PC-9 (cell line): Measurements from ENCODE around the gene WASL. TPM values are rescaled to one million over a fixed set of nuclear protein-coding genes. Genes with fewer than 3 reads are reported as not detected.

Source experiments
- BruUV-seq: library from RNA; stranded (reverse); fragments of 400-500 nt; replicated peaks from 2 replicates; lab custom pipeline; 2021; lab: Mats Ljungman, UMichigan
- CTCF ChIA-PET: fragments of 300-600 bp; sonication (Branson Sonifier 250); formaldehyde crosslinking; loops from one replicate; lab custom pipeline; 2022; ENCODE audit warnings: antibody characterized with exemption; lab: Charles Lee
- POLR2A ChIA-PET: fragments of 300-600 bp; sonication (Branson Sonifier 250); formaldehyde crosslinking; loops from one replicate; lab custom pipeline; 2022; ENCODE audit warnings: antibody characterized with exemption; ENCODE audit not compliant: unreplicated experiment; lab: Charles Lee
- DNase-seq, 2 experiments: peaks; one replicate each; pipeline versions ENCODE4 v3.0.0 to v3.0.0-alpha.2; 2015 to 2022; ENCODE audit warnings: mixed read lengths in 1 of 2
- H2AFZ ChIP-seq: fragments of 200-600 bp; sonication (generic); 2 replicates; pipeline ENCODE4 v1.8.1; 2017; ENCODE audit warnings: antibody characterized with exemption
- H3F3A ChIP-seq: fragments of 200-600 bp; sonication (generic); 2 replicates; pipeline ENCODE4 v1.8.1; 2017; ENCODE audit warnings: antibody characterized with exemption, mild to moderate bottlenecking, low read depth; ENCODE audit not compliant: insufficient read depth
- H3K27ac ChIP-seq: fragments of 200-600 bp; sonication (generic); 2 replicates; pipeline ENCODE4 v1.6.1; 2016; ENCODE audit warnings: mixed run types
- H3K27me3 ChIP-seq: fragments of 200-600 bp; sonication (generic); 2 replicates; pipeline ENCODE4 v1.6.1; 2016; ENCODE audit warnings: low read depth, mixed run types; ENCODE audit not compliant: insufficient read depth
- H3K36me3 ChIP-seq: fragments of 200-600 bp; sonication (generic); 2 replicates; pipeline ENCODE4 v1.6.1; 2016; ENCODE audit warnings: low read depth, mixed run types
- H3K4me1 ChIP-seq: fragments of 200-600 bp; sonication (generic); replicated peaks from 2 replicates; pipeline ENCODE4 v1.6.1; 2016; ENCODE audit warnings: mixed run types; ENCODE audit not compliant: insufficient read depth
- H3K4me2 ChIP-seq: fragments of 200-600 bp; sonication (generic); 2 replicates; pipeline ENCODE4 v1.6.1; 2017; ENCODE audit warnings: mixed run types
- H3K4me3 ChIP-seq: fragments of 200-600 bp; sonication (generic); 2 replicates; pipeline ENCODE4 v1.6.1; 2016; ENCODE audit warnings: mixed run types
- H3K79me2 ChIP-seq: fragments of 200-600 bp; sonication (generic); 2 replicates; pipeline ENCODE4 v1.6.1; 2017; ENCODE audit warnings: low read depth, mixed run types
- H3K9me2 ChIP-seq: fragments of 200-600 bp; sonication (generic); 2 replicates; pipeline ENCODE4 v1.8.1; 2017; ENCODE audit warnings: mild to moderate bottlenecking; ENCODE audit not compliant: insufficient read depth
- H3K9me3 ChIP-seq: fragments of 200-600 bp; sonication (generic); 2 replicates; pipeline ENCODE4 v1.8.1; 2016; ENCODE audit warnings: low read depth; ENCODE audit not compliant: insufficient read depth
- H4K20me1 ChIP-seq: fragments of 200-600 bp; sonication (generic); 2 replicates; pipeline ENCODE4 v1.8.1; 2017; ENCODE audit not compliant: insufficient read depth
- EZH2 ChIP-seq: fragments of 200-600 bp; sonication (generic); IDR thresholded peaks from 2 replicates; pipeline ENCODE4 v1.8.0; 2017; ENCODE audit warnings: antibody characterized with exemption, low read depth
- intact Hi-C: fragments of 100-400 bp; cut with micrococcal nuclease; formaldehyde crosslinking; loops from one replicate; pipeline ENCODE4 v1.10.0; 2022; ENCODE audit not compliant: unreplicated experiment
- total RNA-seq: library from RNA; stranded (reverse); gene quantifications from 2 replicates; pipeline ENCODE4 v1.2.3, GENCODE V29; 2021
- TF ChIP-seq, protein P1 (sequence below): fragments of 200-600 bp; sonication (generic); conservative IDR thresholded peaks from 2 replicates; pipeline ENCODE4 v1.6.1; 2017; ENCODE audit warnings: mixed run types, antibody characterized with exemption, mild to moderate bottlenecking, moderate library complexity

Gene WASL
- total RNA-seq, 1 experiment from 2014 or later = 40.3 TPM

DNA sequence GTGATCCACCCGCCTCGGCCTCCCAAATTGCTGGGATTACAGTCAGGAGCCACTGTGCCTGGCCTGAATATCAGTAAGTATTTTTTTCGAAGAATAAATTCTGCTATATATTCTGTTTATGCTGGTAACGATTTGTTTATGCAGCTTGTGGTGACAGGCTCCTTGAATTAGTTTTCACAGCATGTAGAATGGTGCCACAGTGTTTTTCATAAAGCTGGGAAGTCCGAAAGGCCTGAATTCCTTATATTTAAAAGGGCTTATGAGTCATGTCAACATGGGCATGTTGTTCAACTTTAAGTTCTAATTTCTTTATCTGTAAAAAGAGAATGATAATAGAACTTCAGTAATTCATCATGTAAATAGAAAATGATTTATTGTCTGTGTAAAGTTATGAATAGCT, 42.2 kb upstream of the WASL start:
- intact Hi-C loops = loop anchor here (10.0 kb wide), 2 partner anchors 216 to 364 kb away; no protein-coding TSS in a partner anchor

DNA sequence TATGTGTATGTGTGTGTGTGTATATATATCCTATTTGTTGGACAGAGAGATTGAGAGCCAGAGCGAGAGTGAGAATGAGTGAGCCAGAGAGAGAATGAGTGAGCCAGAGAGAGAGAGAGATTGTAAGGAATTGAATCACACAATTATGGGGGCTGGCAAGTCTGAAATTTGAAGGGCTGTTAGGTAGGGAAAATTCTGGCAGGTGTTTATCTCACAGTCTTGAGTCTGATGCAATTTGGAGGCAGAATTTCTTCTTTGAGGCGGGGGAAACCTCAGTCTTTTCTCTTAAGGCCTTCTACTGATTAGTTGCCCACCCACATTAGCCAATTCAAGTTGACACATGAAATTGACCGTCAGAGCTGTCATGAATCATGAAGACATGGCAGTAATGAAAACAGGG, 41.0 kb upstream of the WASL start:
- no peak overlapping the region for H3K27ac ChIP-seq
- no TSS peak for BruUV-seq
- 0 out of 2 replicates have a peak overlapping the region, but pooled peaks have one; percentile 37 for H2AFZ ChIP-seq

More for the DNA sequence above, 42.2 kb upstream of the WASL start:
- POLR2A ChIA-PET = no interaction called here
- Histone ChIP-seq H3K27me3 (no peaks in the 10 kb centered on the region), H2AFZ (no peak overlapping the region), H3K9me2 (no peaks in the 10 kb centered on the region; the same call in 1 of the 2 replicates), H3K79me2 (no peaks in the 10 kb centered on the region), H3F3A (no peaks in the 10 kb centered on the region), H3K9me3 (no peaks in the 10 kb centered on the region; the same call in 1 of the 2 replicates), H3K27ac (no peak overlapping the region), H3K4me3 (no peak overlapping the region), H3K4me2 (no peak overlapping the region), H4K20me1 (no peaks in the 10 kb centered on the region), H3K4me1 (no peaks in the 10 kb centered on the region), H3K36me3 (no peaks in the 10 kb centered on the region)
- TF ChIP-seq, protein P1, sequence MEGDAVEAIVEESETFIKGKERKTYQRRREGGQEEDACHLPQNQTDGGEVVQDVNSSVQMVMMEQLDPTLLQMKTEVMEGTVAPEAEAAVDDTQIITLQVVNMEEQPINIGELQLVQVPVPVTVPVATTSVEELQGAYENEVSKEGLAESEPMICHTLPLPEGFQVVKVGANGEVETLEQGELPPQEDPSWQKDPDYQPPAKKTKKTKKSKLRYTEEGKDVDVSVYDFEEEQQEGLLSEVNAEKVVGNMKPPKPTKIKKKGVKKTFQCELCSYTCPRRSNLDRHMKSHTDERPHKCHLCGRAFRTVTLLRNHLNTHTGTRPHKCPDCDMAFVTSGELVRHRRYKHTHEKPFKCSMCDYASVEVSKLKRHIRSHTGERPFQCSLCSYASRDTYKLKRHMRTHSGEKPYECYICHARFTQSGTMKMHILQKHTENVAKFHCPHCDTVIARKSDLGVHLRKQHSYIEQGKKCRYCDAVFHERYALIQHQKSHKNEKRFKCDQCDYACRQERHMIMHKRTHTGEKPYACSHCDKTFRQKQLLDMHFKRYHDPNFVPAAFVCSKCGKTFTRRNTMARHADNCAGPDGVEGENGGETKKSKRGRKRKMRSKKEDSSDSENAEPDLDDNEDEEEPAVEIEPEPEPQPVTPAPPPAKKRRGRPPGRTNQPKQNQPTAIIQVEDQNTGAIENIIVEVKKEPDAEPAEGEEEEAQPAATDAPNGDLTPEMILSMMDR = no peak
- TF ChIP-seq EZH2 = no peak
- DNase-seq = no peak
- CTCF ChIA-PET = no interaction called here
- BruUV-seq = no TSS peak

DNA sequence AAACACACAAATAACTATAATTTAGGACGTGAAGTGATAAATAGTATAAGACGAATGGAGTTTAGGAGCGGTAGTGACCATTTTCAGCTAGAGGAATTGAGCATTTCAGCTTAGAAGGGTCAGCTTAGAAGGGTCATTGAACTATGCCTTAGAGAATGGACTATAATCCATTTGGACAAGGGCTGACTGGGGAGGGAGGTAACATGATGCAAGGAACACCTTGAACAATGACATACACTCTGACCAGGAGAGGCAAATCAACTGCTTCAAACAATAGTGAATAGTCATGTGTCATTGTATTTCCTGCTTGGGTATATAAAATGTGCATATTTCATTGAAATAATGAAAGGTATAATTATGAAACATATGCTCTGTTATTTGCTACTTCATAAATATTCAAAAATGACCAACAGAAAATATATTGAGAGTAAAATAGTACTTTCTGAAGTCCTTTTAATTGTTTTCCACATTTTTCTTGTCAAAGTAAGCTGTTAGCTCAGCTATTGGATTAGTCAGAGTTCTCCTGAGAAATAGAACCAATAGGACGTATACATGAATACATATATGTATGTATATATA, 40.5 kb upstream of the WASL start:
- TF ChIP-seq, protein P1 = no peak
- no peak for TF ChIP-seq EZH2
- Histone ChIP-seq H2AFZ (no peak overlapping the region), H3K27ac (no peak overlapping the region), H3K4me1 (0 out of 2 replicates have a peak, but pooled peaks cover 6% of the 10 kb centered on the region), H3K36me3 (no peaks in the 10 kb centered on the region), H4K20me1 (no peaks in the 10 kb centered on the region), H3K4me2 (no peak overlapping the region), H3F3A (no peaks in the 10 kb centered on the region), H3K79me2 (no peaks in the 10 kb centered on the region), H3K4me3 (no peak overlapping the region), H3K9me2 (no peaks in the 10 kb centered on the region; the same call in 1 of the 2 replicates), H3K27me3 (no peaks in the 10 kb centered on the region), H3K9me3 (no peaks in the 10 kb centered on the region; the same call in 1 of the 2 replicates)
- no peak for DNase-seq
- no TSS peak for BruUV-seq
- CTCF ChIA-PET = no interaction called here
- intact Hi-C loops = no loop called here
- POLR2A ChIA-PET = no interaction called here

More for the DNA sequence above, 41.0 kb upstream of the WASL start:
- Histone ChIP-seq H3K4me1 (0 out of 2 replicates have a peak, but pooled peaks cover under 1% of the 10 kb centered on the region), H3K9me3 (no peaks in the 10 kb centered on the region; the same call in 1 of the 2 replicates), H3K27me3 (no peaks in the 10 kb centered on the region), H3K4me2 (no peak overlapping the region), H4K20me1 (no peaks in the 10 kb centered on the region), H3K4me3 (no peak overlapping the region), H3K79me2 (no peaks in the 10 kb centered on the region), H3K9me2 (no peaks in the 10 kb centered on the region; the same call in 1 of the 2 replicates), H3K36me3 (no peaks in the 10 kb centered on the region), H3F3A (no peaks in the 10 kb centered on the region)
- intact Hi-C loops = loop anchor here (10.0 kb wide), 2 partner anchors 215 to 365 kb away; no protein-coding TSS in a partner anchor
- DNase-seq = no peak
- ChIA-PET CTCF (no interaction called here), POLR2A (no interaction called here)
- no peak for TF ChIP-seq EZH2
- TF ChIP-seq, protein P1 = no peak
